Measurements from ENCODE around the gene TMOD2. TPM values are rescaled to one million over a fixed set of nuclear protein-coding genes. Genes with fewer than 3 reads are reported as not detected.

TMOD2 gene
- total and polyA plus RNA-seq, 2 experiments from 2014 or later = 3.0 to 5.9 TPM

DNA sequence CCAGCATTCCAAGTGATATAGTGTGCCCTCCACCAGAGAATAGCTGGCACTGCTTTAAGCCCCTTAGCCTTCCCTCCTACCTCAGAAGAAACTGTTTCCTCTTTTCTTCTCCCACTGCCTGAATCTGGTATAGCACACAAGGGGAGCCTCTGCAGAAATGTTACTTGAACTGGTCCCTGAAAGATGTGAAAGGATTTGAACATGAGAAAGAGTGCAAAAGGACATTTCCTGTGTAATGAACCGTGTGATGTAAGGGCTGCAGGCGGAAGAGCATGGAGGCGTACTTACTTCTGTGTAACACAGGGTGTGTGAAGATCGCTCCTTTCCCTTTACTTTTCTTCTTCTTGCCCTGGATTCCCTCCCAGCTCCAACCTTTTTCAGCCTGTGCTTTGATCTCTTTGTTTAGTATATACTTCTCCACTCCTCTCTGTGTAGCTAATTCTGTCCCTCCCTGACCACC is 86.4 kb downstream of the TMOD2 start:
- H3K27me3 Mint-ChIP-seq (ENCODE audit: insufficient read depth, low read depth, poor library complexity) = peaks cover 2% of the 10 kb centered on the region
- Histone ChIP-seq H3K79me2 (replicated peaks; ENCODE audit: insufficient read depth) (peaks cover 96% of the 10 kb centered on the region), H3K4me2 (no peak overlapping the region), H3K27ac (ENCODE audit: low read depth) (no peak overlapping the region), H2AFZ (no peak overlapping the region), H3K4me1 (ENCODE audit: insufficient read depth) (peaks cover 46% of the 10 kb centered on the region), H3K27me3 (ENCODE audit: insufficient read depth) (no peaks in the 10 kb centered on the region), H3F3A (replicated peaks; ENCODE audit: low read depth) (no peaks in the 10 kb centered on the region), H3K36me3 (ENCODE audit: insufficient read depth) (no peaks in the 10 kb centered on the region), H3K9me2 (ENCODE audit: insufficient read depth) (no peaks in the 10 kb centered on the region), H4K20me1 (replicated peaks; ENCODE audit: insufficient read depth) (peaks cover 39% of the 10 kb centered on the region), H3K4me3 (no peak overlapping the region)
- ATAC-seq = peak; percentile 49
- no peaks in the 10 kb centered on the region for H3K9me3 Mint-ChIP-seq
- no peak overlapping the region for H3K27ac Mint-ChIP-seq
- no peak for DNase-seq (ENCODE audit: low spot score)
- no peak overlapping the region for H3K4me3 Mint-ChIP-seq
- H3K36me3 Mint-ChIP-seq (ENCODE audit: low read depth) = no peaks in the 10 kb centered on the region
- TF ChIP-seq EZH2phosphoT487 (IDR thresholded peaks at IDR 0.05; ENCODE audit: unreplicated experiment) (no peak), NANOG (IDR thresholded peaks at IDR 0.05; ENCODE audit: borderline replicate concordance) (no peak), CREB1 (CRISPR knock-in tag; IDR thresholded peaks at IDR 0.05; ENCODE audit: low read depth) (no peak), JUNB (IDR thresholded peaks at IDR 0.05; ENCODE audit: unreplicated experiment) (no peak), STAT1 (IDR thresholded peaks at IDR 0.05; ENCODE audit: unreplicated experiment) (no peak), ZNF462 (CRISPR knock-in tag; IDR thresholded peaks at IDR 0.05) (no peak)
- TF ChIP-seq, protein P1, sequence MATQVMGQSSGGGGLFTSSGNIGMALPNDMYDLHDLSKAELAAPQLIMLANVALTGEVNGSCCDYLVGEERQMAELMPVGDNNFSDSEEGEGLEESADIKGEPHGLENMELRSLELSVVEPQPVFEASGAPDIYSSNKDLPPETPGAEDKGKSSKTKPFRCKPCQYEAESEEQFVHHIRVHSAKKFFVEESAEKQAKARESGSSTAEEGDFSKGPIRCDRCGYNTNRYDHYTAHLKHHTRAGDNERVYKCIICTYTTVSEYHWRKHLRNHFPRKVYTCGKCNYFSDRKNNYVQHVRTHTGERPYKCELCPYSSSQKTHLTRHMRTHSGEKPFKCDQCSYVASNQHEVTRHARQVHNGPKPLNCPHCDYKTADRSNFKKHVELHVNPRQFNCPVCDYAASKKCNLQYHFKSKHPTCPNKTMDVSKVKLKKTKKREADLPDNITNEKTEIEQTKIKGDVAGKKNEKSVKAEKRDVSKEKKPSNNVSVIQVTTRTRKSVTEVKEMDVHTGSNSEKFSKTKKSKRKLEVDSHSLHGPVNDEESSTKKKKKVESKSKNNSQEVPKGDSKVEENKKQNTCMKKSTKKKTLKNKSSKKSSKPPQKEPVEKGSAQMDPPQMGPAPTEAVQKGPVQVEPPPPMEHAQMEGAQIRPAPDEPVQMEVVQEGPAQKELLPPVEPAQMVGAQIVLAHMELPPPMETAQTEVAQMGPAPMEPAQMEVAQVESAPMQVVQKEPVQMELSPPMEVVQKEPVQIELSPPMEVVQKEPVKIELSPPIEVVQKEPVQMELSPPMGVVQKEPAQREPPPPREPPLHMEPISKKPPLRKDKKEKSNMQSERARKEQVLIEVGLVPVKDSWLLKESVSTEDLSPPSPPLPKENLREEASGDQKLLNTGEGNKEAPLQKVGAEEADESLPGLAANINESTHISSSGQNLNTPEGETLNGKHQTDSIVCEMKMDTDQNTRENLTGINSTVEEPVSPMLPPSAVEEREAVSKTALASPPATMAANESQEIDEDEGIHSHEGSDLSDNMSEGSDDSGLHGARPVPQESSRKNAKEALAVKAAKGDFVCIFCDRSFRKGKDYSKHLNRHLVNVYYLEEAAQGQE (IDR thresholded peaks at IDR 0.05; ENCODE audit: unreplicated experiment) = no peak
- peaks cover 55% of the 10 kb centered on the region for H3K4me1 Mint-ChIP-seq
